Uterus (tissue), 2 donors: ENCODE results near the gene SSX1.
"Not testable (repeated sequence)": the region's sequence is repeated elsewhere in the genome, so short reads cannot be mapped to it uniquely, and the experiment has no call there.

Experiments used
- POLR2A ChIP-seq, 2 donors: fragments of 450-650 bp; IDR thresholded peaks; one replicate each; pipeline ENCODE4 v1.6.1; 2016; ENCODE audit warnings: antibody characterized with exemption in 2 of 2, mild to moderate bottlenecking in 1 of 2, moderate library complexity in 1 of 2
- TF ChIP-seq, protein P1 (sequence below), 4 experiments: fragments of 200-600 bp in 2 of 4; fragments of 450-650 bp in 2 of 4; sonication (generic) in 2 of 4; IDR thresholded peaks; one replicate each; pipeline ENCODE4 v1.5.1; 2016 to 2019; ENCODE audit warnings: antibody characterized with exemption in 4 of 4, mild to moderate bottlenecking in 2 of 4, moderate library complexity in 1 of 4

DNA sequence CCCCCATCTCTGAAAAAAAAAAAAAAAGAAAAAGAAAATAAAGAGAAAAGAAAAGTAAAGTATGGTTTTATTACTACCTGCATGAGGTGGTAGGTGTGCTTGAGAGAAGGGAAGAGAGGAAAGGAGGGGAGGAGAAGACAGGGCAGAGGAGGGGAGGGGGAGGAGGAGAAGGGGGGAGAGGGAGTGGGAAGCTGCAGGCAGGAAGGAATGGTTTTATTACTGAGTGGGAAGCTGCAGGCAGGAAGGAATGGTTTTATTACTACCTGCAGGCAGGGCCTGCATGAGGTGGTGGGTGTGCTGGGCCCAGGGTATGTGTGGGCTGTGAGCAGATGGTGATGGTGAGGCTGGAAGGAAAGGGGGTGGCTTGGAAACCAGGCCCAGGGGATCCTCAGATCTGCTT is 19.2 kb downstream of the SSX1 start:
- TF ChIP-seq, protein P1, sequence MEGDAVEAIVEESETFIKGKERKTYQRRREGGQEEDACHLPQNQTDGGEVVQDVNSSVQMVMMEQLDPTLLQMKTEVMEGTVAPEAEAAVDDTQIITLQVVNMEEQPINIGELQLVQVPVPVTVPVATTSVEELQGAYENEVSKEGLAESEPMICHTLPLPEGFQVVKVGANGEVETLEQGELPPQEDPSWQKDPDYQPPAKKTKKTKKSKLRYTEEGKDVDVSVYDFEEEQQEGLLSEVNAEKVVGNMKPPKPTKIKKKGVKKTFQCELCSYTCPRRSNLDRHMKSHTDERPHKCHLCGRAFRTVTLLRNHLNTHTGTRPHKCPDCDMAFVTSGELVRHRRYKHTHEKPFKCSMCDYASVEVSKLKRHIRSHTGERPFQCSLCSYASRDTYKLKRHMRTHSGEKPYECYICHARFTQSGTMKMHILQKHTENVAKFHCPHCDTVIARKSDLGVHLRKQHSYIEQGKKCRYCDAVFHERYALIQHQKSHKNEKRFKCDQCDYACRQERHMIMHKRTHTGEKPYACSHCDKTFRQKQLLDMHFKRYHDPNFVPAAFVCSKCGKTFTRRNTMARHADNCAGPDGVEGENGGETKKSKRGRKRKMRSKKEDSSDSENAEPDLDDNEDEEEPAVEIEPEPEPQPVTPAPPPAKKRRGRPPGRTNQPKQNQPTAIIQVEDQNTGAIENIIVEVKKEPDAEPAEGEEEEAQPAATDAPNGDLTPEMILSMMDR (IDR thresholded peaks at IDR 0.05): not testable (repeated sequence)
- not testable (repeated sequence) for TF ChIP-seq POLR2A (IDR thresholded peaks at IDR 0.05)
